HepG2 (cell line): ENCODE measurements around the gene KIFC1. TPM values are rescaled to one million over a fixed set of nuclear protein-coding genes. Genes with fewer than 3 reads are reported as not detected.

Source experiments
- ATAC-seq: fragments of 200-7000 bp; cut with Tn5 transposase; 3 replicates; pipeline ENCODE4 v1.9.1; 2020; ENCODE audit warnings: mild to moderate bottlenecking, moderate library complexity
- BruUV-seq: library from RNA; stranded (reverse); fragments of 400-500 nt; replicated peaks from 2 replicates; lab custom pipeline; 2021; lab: Mats Ljungman, UMichigan
- CTCF ChIA-PET: fragments of 300-600 bp; formaldehyde crosslinking; extraction: SDS; loops from one replicate; lab custom pipeline; 2021; ENCODE audit warnings: low total read pairs, inconsistent platforms, low intra/inter-chr PET ratio; lab: Yijun Ruan, JAX
- POLR2A ChIA-PET: fragments of 350-600 bp; sonication (Branson Sonifier 250); formaldehyde crosslinking; loops from one replicate; lab custom pipeline; 2020; ENCODE audit warnings: antibody characterized with exemption, inconsistent platforms; lab: Yijun Ruan, JAX
- DNase-seq: peaks from one replicate; pipeline ENCODE4 v3.0.0-alpha.2; 2015; ENCODE audit warnings: low spot score
- FAIRE-seq: peaks from 3 replicates; lab custom pipeline; 2011; peaks lifted over from hg19 to GRCh38; lab: Jason Lieb, UNC
- H2AFZ ChIP-seq: one replicate; pipeline ENCODE4 v1.6.1; 2011; ENCODE audit warnings: low read length, inconsistent platforms
- H3K27ac ChIP-seq: fragments of 300-600 bp; 3 replicates; pipeline ENCODE4 v1.8.0; 2011; ENCODE audit warnings: mixed run types, mild to moderate bottlenecking, mixed read lengths, low read length, inconsistent platforms; ENCODE audit not compliant: insufficient read depth; ENCODE audit errors: extremely low read length
- H3K27me3 ChIP-seq, 2 experiments: fragments of 200-600 bp in 1 of 2; 2 replicates in 1 of 2; 3 replicates in 1 of 2; pipeline versions ENCODE4 v1.6.0 to v1.8.0; 2011; ENCODE audit warnings: low read length in 2 of 2, mild to moderate bottlenecking in 2 of 2, moderate library complexity in 2 of 2, inconsistent platforms in 1 of 2; ENCODE audit not compliant: insufficient read depth in 2 of 2, control insufficient read depth in 1 of 2
- H3K36me3 ChIP-seq, 2 experiments: fragments of 200-600 bp in 1 of 2; replicated peaks in 1 of 2; 2 replicates in 1 of 2; 3 replicates in 1 of 2; pipeline versions ENCODE4 v1.5.1 to v1.8.0; 2011; ENCODE audit warnings: low read length in 2 of 2, inconsistent platforms in 1 of 2; ENCODE audit not compliant: insufficient read depth in 2 of 2, control insufficient read depth in 1 of 2
- H3K4me1 ChIP-seq: 2 replicates; pipeline ENCODE4 v1.5.1; 2012; ENCODE audit warnings: low read length, inconsistent platforms; ENCODE audit not compliant: insufficient read depth
- H3K4me2 ChIP-seq: 2 replicates; pipeline ENCODE4 v1.6.0; 2011; ENCODE audit warnings: low read depth, low read length, inconsistent platforms
- H3K4me3 ChIP-seq, 3 experiments: fragments of 200-600 bp in 1 of 3; sonication (generic), shearing (Covaris generic) in 1 of 3; replicated peaks in 1 of 3; 2 replicates each; pipeline ENCODE4 v1.5.1; 2011 to 2016; ENCODE audit warnings: low read length in 3 of 3, inconsistent platforms in 2 of 3, low read depth in 2 of 3, mild to moderate bottlenecking in 2 of 3, control low read depth in 1 of 3, mixed read lengths in 1 of 3; ENCODE audit not compliant: insufficient read depth in 1 of 3
- H3K79me2 ChIP-seq: one replicate; pipeline ENCODE4 v1.6.1; 2011; ENCODE audit warnings: low read length, inconsistent platforms; ENCODE audit not compliant: insufficient read depth
- H3K9ac ChIP-seq: 2 replicates; pipeline ENCODE4 v1.6.0; 2011; ENCODE audit warnings: mild to moderate bottlenecking, low read depth, low read length, inconsistent platforms; ENCODE audit not compliant: insufficient read depth
- H3K9me3 ChIP-seq: 2 replicates; pipeline ENCODE4 v1.5.1; 2012; ENCODE audit warnings: mild to moderate bottlenecking, low read length
- H4K20me1 ChIP-seq: 2 replicates; pipeline ENCODE4 v1.6.0; 2011; ENCODE audit warnings: inconsistent platforms, mild to moderate bottlenecking, low read length, moderate library complexity; ENCODE audit not compliant: insufficient read depth
- ATAD3A ChIP-seq: sonication (generic); formaldehyde crosslinking; IDR thresholded peaks from 2 replicates; pipeline ENCODE4 v1.4.0; 2020; ENCODE audit warnings: missing genetic modification reagents
- CREBL2 ChIP-seq: sonication (generic); formaldehyde crosslinking; IDR thresholded peaks from 2 replicates; pipeline ENCODE4 v1.8.1; 2023; ENCODE audit warnings: missing genetic modification reagents, mild to moderate bottlenecking, borderline replicate concordance
- EED ChIP-seq: sonication (generic); formaldehyde crosslinking; IDR thresholded peaks from 2 replicates; pipeline ENCODE4 v1.5.0; 2020; ENCODE audit warnings: mild to moderate bottlenecking, missing genetic modification reagents
- MED13 ChIP-seq: sonication (generic); formaldehyde crosslinking; IDR thresholded peaks from 2 replicates; pipeline ENCODE4 v1.5.0; 2020; ENCODE audit warnings: missing genetic modification reagents
- SSRP1 ChIP-seq: IDR thresholded peaks from 2 replicates; pipeline ENCODE4 v1.6.1; 2016; ENCODE audit warnings: control low read depth
- TCF7 ChIP-seq: sonication (generic); IDR thresholded peaks from 2 replicates; pipeline ENCODE4 v1.6.1; 2016; ENCODE audit warnings: antibody characterized with exemption, low read depth
- TFE3 ChIP-seq: IDR thresholded peaks from 2 replicates; pipeline ENCODE4 v1.6.1; 2016
- TMF1 ChIP-seq: sonication (generic); formaldehyde crosslinking; IDR thresholded peaks from 2 replicates; pipeline ENCODE4 v1.8.1; 2022; ENCODE audit warnings: low read depth, missing genetic modification reagents
- XBP1 ChIP-seq: sonication (generic); formaldehyde crosslinking; IDR thresholded peaks from 2 replicates; pipeline ENCODE4 v1.5.0; 2020; ENCODE audit warnings: missing genetic modification reagents
- ZFP36 ChIP-seq: fragments of 150-350 bp; IDR thresholded peaks from 2 replicates; pipeline ENCODE4 v1.6.1; 2018; ENCODE audit warnings: borderline replicate concordance, low read length, low read depth; ENCODE audit not compliant: partially characterized antibody
- ZNF713 ChIP-seq: sonication (generic); formaldehyde crosslinking; IDR thresholded peaks from 2 replicates; pipeline ENCODE4 v1.4.0; 2020; ENCODE audit warnings: mild to moderate bottlenecking, missing genetic modification reagents
- ZNF737 ChIP-seq: sonication (generic); formaldehyde crosslinking; IDR thresholded peaks from 2 replicates; pipeline ENCODE4 v1.5.0; 2020; ENCODE audit warnings: missing genetic modification reagents, mild to moderate bottlenecking, borderline replicate concordance
- WGBS: methylation state at CpG from one replicate; pipeline ENCODE4 v1.1.6; 2017; ENCODE audit warnings: low lambda C conversion rate; 5-methylcytosine and 5-hydroxymethylcytosine counted together
- in situ Hi-C: cut with HindIII; loops from 2 replicates; pipeline ENCODE4 v1.10.0; 2017; ENCODE audit warnings: low pct_unique_long_range_greater_than_20kb; ENCODE audit not compliant: extremely low pct_ligation_motif_present
- intact Hi-C: fragments of 100-400 bp; cut with micrococcal nuclease; formaldehyde crosslinking; loops from one replicate; pipeline ENCODE4 v1.10.0; 2022; ENCODE audit not compliant: unreplicated experiment
- polyA plus RNA-seq, 8 experiments: library from polyadenylated mRNA; depleted of rRNA in 3 of 8; stranded (reverse) in 7 of 8; unstranded in 1 of 8; fragments of >200 nt; fragmentation: Illumina TruSeq in 4 of 8; extraction: Trizol in 4 of 8; gene quantifications; 2 replicates each; pipeline versions ENCODE4 v1.2.1 to v1.2.3, GENCODE V29; 2011 to 2016; ENCODE audit warnings: low read depth in 4 of 8, missing spikeins in 1 of 8, mixed read lengths in 1 of 8; ENCODE audit not compliant: insufficient read depth in 1 of 8
- total RNA-seq, 5 experiments: library from RNA; depleted of rRNA; stranded (reverse); fragments of >200 nt; fragmentation: Illumina TruSeq; extraction: Trizol; gene quantifications; 2 replicates each; pipeline ENCODE4 v1.2.3, GENCODE V29; 2016; ENCODE audit warnings: low read depth in 1 of 5
- TF ChIP-seq, protein P1 (sequence below): sonication (generic); formaldehyde crosslinking; IDR thresholded peaks from 2 replicates; pipeline ENCODE4 v1.4.0; 2020; ENCODE audit warnings: mild to moderate bottlenecking, missing genetic modification reagents
- TF ChIP-seq, protein P2 (sequence below): sonication (generic); formaldehyde crosslinking; IDR thresholded peaks from 2 replicates; pipeline ENCODE4 v1.5.1; 2020; ENCODE audit warnings: missing genetic modification reagents, mild to moderate bottlenecking, borderline replicate concordance
- TF ChIP-seq, protein P3 (sequence below): sonication (generic); formaldehyde crosslinking; IDR thresholded peaks from 2 replicates; pipeline ENCODE4 v1.4.0; 2020; ENCODE audit warnings: mild to moderate bottlenecking, missing genetic modification reagents

Gene KIFC1
- total and polyA plus RNA-seq, 2 of the 13 experiments (the other 11 are each of a cell fraction or from before 2014, with no cell fraction given), result 25.0 to 45.5 TPM

- Histone ChIP-seq H3K27ac (no peak overlapping the region), H3K4me2 (no peak overlapping the region), H4K20me1 (no peaks in the 10 kb centered on the region), H3K79me2 (no peaks in the 10 kb centered on the region), H3K9me3 (no peaks in the 10 kb centered on the region), H3K9ac (no peak overlapping the region), H3K36me3 (no peaks in the 10 kb centered on the region), H3K4me1 (no peaks in the 10 kb centered on the region), H2AFZ (no peak overlapping the region), H3K27me3 (no peaks in the 10 kb centered on the region; a peak in 1 of 5 replicates), H3K4me3 (no peak overlapping the region)
- DNase-seq (no peak), ATAC-seq (no peak), FAIRE-seq (no peak)
- ChIA-PET POLR2A (interaction anchor here (0.8 to 3.2 kb wide), 2 partner anchors 8 to 28 kb away, joined by 3 to 13 read pairs; partner anchors contain the start of genes CUTA and ZBTB9), CTCF (no interaction called here)
- BruUV-seq, result no TSS peak
- WGBS, result 88% methylated on average over 10 of the region's 10 CpGs
- TF ChIP-seq TCF7 (no peak), ZNF737 (CRISPR knock-in tag) (no peak), XBP1 (CRISPR knock-in tag) (no peak), ZNF713 (CRISPR knock-in tag) (no peak)
- TF ChIP-seq, protein P1, sequence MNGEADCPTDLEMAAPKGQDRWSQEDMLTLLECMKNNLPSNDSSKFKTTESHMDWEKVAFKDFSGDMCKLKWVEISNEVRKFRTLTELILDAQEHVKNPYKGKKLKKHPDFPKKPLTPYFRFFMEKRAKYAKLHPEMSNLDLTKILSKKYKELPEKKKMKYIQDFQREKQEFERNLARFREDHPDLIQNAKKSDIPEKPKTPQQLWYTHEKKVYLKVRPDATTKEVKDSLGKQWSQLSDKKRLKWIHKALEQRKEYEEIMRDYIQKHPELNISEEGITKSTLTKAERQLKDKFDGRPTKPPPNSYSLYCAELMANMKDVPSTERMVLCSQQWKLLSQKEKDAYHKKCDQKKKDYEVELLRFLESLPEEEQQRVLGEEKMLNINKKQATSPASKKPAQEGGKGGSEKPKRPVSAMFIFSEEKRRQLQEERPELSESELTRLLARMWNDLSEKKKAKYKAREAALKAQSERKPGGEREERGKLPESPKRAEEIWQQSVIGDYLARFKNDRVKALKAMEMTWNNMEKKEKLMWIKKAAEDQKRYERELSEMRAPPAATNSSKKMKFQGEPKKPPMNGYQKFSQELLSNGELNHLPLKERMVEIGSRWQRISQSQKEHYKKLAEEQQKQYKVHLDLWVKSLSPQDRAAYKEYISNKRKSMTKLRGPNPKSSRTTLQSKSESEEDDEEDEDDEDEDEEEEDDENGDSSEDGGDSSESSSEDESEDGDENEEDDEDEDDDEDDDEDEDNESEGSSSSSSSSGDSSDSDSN, result no peak
- intact Hi-C loops, result no loop called here
- in situ Hi-C loops, result no loop called here
These were observed 54.7 kb downstream of the KIFC1 start for GRCh38 chr6:33446356-33446755.

GRCh38 chr6:33450434-33450833, 58.8 kb downstream of the KIFC1 start:
- H3K4me2 ChIP-seq, result no peak overlapping the region
- H3K79me2 ChIP-seq, result peaks cover 15% of the 10 kb centered on the region
- H3K4me3 ChIP-seq, result no peak overlapping the region
- intact Hi-C loops (no loop called here), in situ Hi-C loops (no loop called here)
- H3K4me1 ChIP-seq, result peaks cover 15% of the 10 kb centered on the region
- ChIA-PET CTCF (no interaction called here), POLR2A (interaction anchor here (1.8 kb wide), 1 partner anchor 32 kb away, joined by 6 read pairs; the partner anchor contains the start of gene CUTA)
- H2AFZ ChIP-seq, result no peak overlapping the region
- no peak for FAIRE-seq
- H3K27me3 ChIP-seq, result no peaks in the 10 kb centered on the region; a peak in 2 of 5 replicates
- no peak overlapping the region for H3K9ac ChIP-seq
- WGBS, result 87% methylated on average over 3 of the region's 3 CpGs
- DNase-seq, result no peak
- no peaks in the 10 kb centered on the region for H3K9me3 ChIP-seq
- H3K36me3 ChIP-seq, result no peaks in the 10 kb centered on the region
- no peaks in the 10 kb centered on the region for H4K20me1 ChIP-seq
- no peak for ATAC-seq
- no peak overlapping the region for H3K27ac ChIP-seq
- no TSS peak for BruUV-seq
- TF ChIP-seq ATAD3A (CRISPR knock-in tag) (no peak), SSRP1 (no peak), ZFP36 (no peak), TFE3 (no peak), MED13 (CRISPR knock-in tag) (no peak), CREBL2 (CRISPR knock-in tag) (no peak), EED (CRISPR knock-in tag) (no peak), TMF1 (CRISPR knock-in tag) (no peak)
- TF ChIP-seq, protein P2, sequence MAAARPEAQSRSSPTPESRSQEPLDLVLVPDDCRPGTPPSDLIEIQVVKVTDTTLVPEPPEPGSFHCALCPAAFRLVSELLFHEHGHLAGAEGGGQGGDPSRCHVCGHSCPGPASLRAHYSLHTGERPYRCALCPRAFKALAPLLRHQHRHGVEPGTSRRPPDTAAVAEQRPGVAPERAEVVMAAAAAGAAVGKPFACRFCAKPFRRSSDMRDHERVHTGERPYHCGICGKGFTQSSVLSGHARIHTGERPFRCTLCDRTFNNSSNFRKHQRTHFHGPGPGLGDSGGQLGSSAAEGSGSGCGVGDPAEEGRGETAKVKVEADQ, result no peak
- TF ChIP-seq, protein P3, sequence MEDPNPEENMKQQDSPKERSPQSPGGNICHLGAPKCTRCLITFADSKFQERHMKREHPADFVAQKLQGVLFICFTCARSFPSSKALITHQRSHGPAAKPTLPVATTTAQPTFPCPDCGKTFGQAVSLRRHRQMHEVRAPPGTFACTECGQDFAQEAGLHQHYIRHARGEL (CRISPR knock-in tag), result no peak
